ENCODE measurements around the gene IRF9. TPM values are rescaled to one million over a fixed set of nuclear protein-coding genes. Genes with fewer than 3 reads are reported as not detected.

Gene IRF9
- total and polyA plus RNA-seq, 2 of the 13 experiments (the other 11 are each of a cell fraction or from before 2014, with no cell fraction given) = 14.9 to 49.7 TPM

- TF ChIP-seq ZNF644 (CRISPR knock-in tag; IDR thresholded peaks at IDR 0.05; ENCODE audit: low read depth) = no peak; the same call in 1 of the 2 replicates
- TF ChIP-seq, protein P1, sequence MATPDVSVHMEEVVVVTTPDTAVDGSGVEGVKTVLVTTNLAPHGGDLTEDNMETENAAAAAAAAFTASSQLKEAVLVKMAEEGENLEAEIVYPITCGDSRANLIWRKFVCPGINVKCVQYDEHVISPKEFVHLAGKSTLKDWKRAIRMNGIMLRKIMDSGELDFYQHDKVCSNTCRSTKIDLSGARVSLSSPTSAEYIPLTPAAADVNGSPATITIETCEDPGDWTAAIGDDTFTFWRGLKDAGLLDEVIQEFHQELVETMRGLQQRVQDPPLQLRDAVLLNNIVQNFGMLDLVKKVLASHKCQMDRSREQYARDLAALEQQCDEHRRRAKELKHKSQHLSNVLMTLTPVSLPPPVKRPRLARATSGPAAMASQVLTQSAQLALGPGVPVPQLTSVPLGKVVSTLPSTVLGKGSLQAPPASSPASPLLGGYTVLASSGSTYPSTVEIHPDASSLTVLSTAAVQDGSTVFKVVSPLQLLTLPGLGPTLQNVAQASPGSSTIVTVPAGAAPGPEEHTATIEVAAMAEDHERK (CRISPR knock-in tag; IDR thresholded peaks at IDR 0.05; ENCODE audit: low read depth) = peak; percentile 86
- TF ChIP-seq ZNF18 (CRISPR knock-in tag; IDR thresholded peaks at IDR 0.05; ENCODE audit: insufficient replicate concordance) = peak; percentile 97
- TF ChIP-seq ZNF556 (CRISPR knock-in tag; IDR thresholded peaks at IDR 0.05; ENCODE audit: borderline replicate concordance) = peak; percentile 95
- TF ChIP-seq ZNF30 (CRISPR knock-in tag; IDR thresholded peaks at IDR 0.05) = peak; percentile 96
- peak; percentile 92 for TF ChIP-seq ZNF329 (CRISPR knock-in tag; IDR thresholded peaks at IDR 0.05; ENCODE audit: low read depth)
- peak; percentile 94 for TF ChIP-seq ZNF441 (CRISPR knock-in tag; IDR thresholded peaks at IDR 0.05; ENCODE audit: borderline replicate concordance)
- TF ChIP-seq, protein P2, sequence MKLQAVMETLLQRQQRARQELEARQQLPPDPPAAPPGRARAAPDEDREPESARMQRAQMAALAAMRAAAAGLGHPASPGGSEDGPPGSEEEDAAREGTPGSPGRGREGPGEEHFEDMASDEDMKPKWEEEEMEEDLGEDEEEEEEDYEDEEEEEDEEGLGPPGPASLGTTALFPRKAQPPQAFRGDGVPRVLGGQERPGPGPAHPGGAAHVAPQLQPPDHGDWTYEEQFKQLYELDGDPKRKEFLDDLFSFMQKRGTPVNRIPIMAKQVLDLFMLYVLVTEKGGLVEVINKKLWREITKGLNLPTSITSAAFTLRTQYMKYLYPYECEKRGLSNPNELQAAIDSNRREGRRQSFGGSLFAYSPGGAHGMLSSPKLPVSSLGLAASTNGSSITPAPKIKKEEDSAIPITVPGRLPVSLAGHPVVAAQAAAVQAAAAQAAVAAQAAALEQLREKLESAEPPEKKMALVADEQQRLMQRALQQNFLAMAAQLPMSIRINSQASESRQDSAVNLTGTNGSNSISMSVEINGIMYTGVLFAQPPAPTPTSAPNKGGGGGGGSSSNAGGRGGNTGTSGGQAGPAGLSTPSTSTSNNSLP (IDR thresholded peaks at IDR 0.05; ENCODE audit: low read depth, low read length) = peak; percentile 9; the same call in 1 of the 2 replicates
- peak; percentile 100 for TF ChIP-seq RNF2 (conservative IDR thresholded peaks at IDR 0.05; ENCODE audit: low read depth)
- TF ChIP-seq GFI1 (CRISPR knock-in tag; IDR thresholded peaks at IDR 0.05; ENCODE audit: borderline replicate concordance) = no peak
- TF ChIP-seq ZBTB46 (CRISPR knock-in tag; IDR thresholded peaks at IDR 0.05; ENCODE audit: borderline replicate concordance) = peak; percentile 97
- peak; percentile 78; the same call in 1 of the 2 replicates for TF ChIP-seq ZKSCAN5 (CRISPR knock-in tag; IDR thresholded peaks at IDR 0.05)
- peak; percentile 41 for TF ChIP-seq TBX3 (IDR thresholded peaks at IDR 0.05; ENCODE audit: borderline replicate concordance)
- TF ChIP-seq FIP1L1 (IDR thresholded peaks at IDR 0.05; ENCODE audit: borderline replicate concordance, insufficient read depth, low read depth, low read length) = no peak; the same call in 1 of the 2 replicates
- peak; percentile 100 for TF ChIP-seq ZFX (CRISPR knock-in tag; IDR thresholded peaks at IDR 0.05; ENCODE audit: low read depth)
- no peak; the same call in 1 of the 2 replicates for TF ChIP-seq STAG1 (CRISPR knock-in tag; IDR thresholded peaks at IDR 0.05)
- peak; percentile 59 for TF ChIP-seq ZNF740 (CRISPR knock-in tag; IDR thresholded peaks at IDR 0.05)
- TF ChIP-seq ZNF562 (CRISPR knock-in tag; IDR thresholded peaks at IDR 0.05; ENCODE audit: borderline replicate concordance) = no peak
- peak; percentile 98 for TF ChIP-seq IRX3 (CRISPR knock-in tag; IDR thresholded peaks at IDR 0.05; ENCODE audit: borderline replicate concordance, low read depth)
- peak; percentile 100 for TF ChIP-seq SAFB2 (CRISPR knock-in tag; IDR thresholded peaks at IDR 0.05; ENCODE audit: borderline replicate concordance, low read depth)
- TF ChIP-seq NCOR1 (IDR thresholded peaks at IDR 0.05; ENCODE audit: borderline replicate concordance, low read length) = no peak; the same call in 1 of the 2 replicates
Measured at GRCh38 chr14:24195186-24196070, 34.4 kb downstream of the IRF9 start, which contains the start of gene TM9SF1 (continued).

Data from HepG2 (cell line).